Caco-2 (cell line): ENCODE measurements around the gene LTF. TPM values are rescaled to one million over a fixed set of nuclear protein-coding genes. Genes with fewer than 3 reads are reported as not detected.

Experiments
- BruUV-seq: library from RNA; stranded (reverse); fragments of 400-500 nt; replicated peaks from 2 replicates; lab custom pipeline; 2021; lab: Mats Ljungman, UMichigan
- CTCF ChIA-PET: fragments of 300-600 bp; sonication (Branson Sonifier 250); formaldehyde crosslinking; loops from one replicate; lab custom pipeline; 2022; ENCODE audit warnings: antibody characterized with exemption; lab: Charles Lee
- POLR2A ChIA-PET: fragments of 300-600 bp; sonication (Branson Sonifier 250); formaldehyde crosslinking; loops from one replicate; lab custom pipeline; 2022; ENCODE audit warnings: antibody characterized with exemption; lab: Charles Lee
- DNase-seq, 2 experiments: peaks; one replicate each; pipeline versions ENCODE4 v3.0.0 to v3.0.0-alpha.2; 2020 to 2022
- H3K27me3 ChIP-seq: replicated peaks from 2 replicates; pipeline ENCODE4 v1.6.0; 2011; ENCODE audit warnings: low read length; ENCODE audit not compliant: control insufficient read depth, insufficient read depth
- H3K36me3 ChIP-seq: 2 replicates; pipeline ENCODE4 v1.5.1; 2011; ENCODE audit warnings: low read length; ENCODE audit not compliant: control insufficient read depth, insufficient read depth
- H3K4me1 ChIP-seq: fragments of 250-450 bp; sonication (Bioruptor Pico); 2 replicates; pipeline ENCODE4 v1.5.1; 2020; ENCODE audit warnings: mild to moderate bottlenecking
- H3K4me3 ChIP-seq: 2 replicates; pipeline ENCODE4 v1.5.1; 2011; ENCODE audit warnings: low read depth, mild to moderate bottlenecking, control low read depth, low read length
- H3K9me3 ChIP-seq: fragments of 250-450 bp; sonication (Bioruptor Pico); 2 replicates; pipeline ENCODE4 v1.5.1; 2020; ENCODE audit warnings: mild to moderate bottlenecking, moderate library complexity
- H3K27ac Mint-ChIP-seq: one replicate; pipeline ENCODE4 v1.8.0; 2022; ENCODE audit warnings: mixed read lengths; ENCODE audit not compliant: unreplicated experiment
- H3K27me3 Mint-ChIP-seq: one replicate; pipeline ENCODE4 v1.8.0; 2022; ENCODE audit warnings: mixed read lengths; ENCODE audit not compliant: insufficient read depth, unreplicated experiment
- H3K36me3 Mint-ChIP-seq: one replicate; pipeline ENCODE4 v1.8.0; 2022; ENCODE audit warnings: mild to moderate bottlenecking, mixed read lengths; ENCODE audit not compliant: insufficient read depth, unreplicated experiment
- H3K4me1 Mint-ChIP-seq: one replicate; pipeline ENCODE4 v1.8.0; 2022; ENCODE audit warnings: low read depth, mixed read lengths; ENCODE audit not compliant: unreplicated experiment
- H3K4me3 Mint-ChIP-seq: one replicate; pipeline ENCODE4 v1.8.0; 2022; ENCODE audit warnings: mild to moderate bottlenecking, moderate library complexity, mixed read lengths; ENCODE audit not compliant: unreplicated experiment
- H3K9me3 Mint-ChIP-seq: one replicate; pipeline ENCODE4 v1.8.0; 2022; ENCODE audit warnings: mixed read lengths; ENCODE audit not compliant: unreplicated experiment
- CTCF ChIP-seq, 2 experiments: fragments of 200-600 bp in 1 of 2; IDR thresholded peaks; 1 replicate in 1 of 2; 2 replicates in 1 of 2; pipeline versions ENCODE4 v1.5.1 to v1.8.0; 2011 to 2022; ENCODE audit warnings: antibody characterized with exemption in 1 of 2, control low read depth in 1 of 2, inconsistent platforms in 1 of 2, low read depth in 1 of 2, low read length in 1 of 2, mild to moderate bottlenecking in 1 of 2, moderate library complexity in 1 of 2; ENCODE audit not compliant: insufficient read depth in 1 of 2, severe bottlenecking in 1 of 2, unreplicated experiment in 1 of 2
- intact Hi-C: fragments of 100-400 bp; cut with micrococcal nuclease; formaldehyde crosslinking; loops from one replicate; pipeline ENCODE4 v1.10.0; 2022; ENCODE audit not compliant: unreplicated experiment
- total RNA-seq: library from RNA; stranded (reverse); gene quantifications from 2 replicates; pipeline ENCODE4 v1.2.3, GENCODE V29; 2022

Gene LTF
- total RNA-seq, 1 experiment from 2014 or later: not detected

GRCh38 chr3:46504789-46505188 lies 40.1 kb upstream of the LTF start:
- no peak for DNase-seq
- Mint-ChIP-seq H3K27ac (no peak overlapping the region), H3K27me3 (no peaks in the 10 kb centered on the region), H3K4me1 (no peaks in the 10 kb centered on the region), H3K9me3 (no peaks in the 10 kb centered on the region), H3K36me3 (no peaks in the 10 kb centered on the region), H3K4me3 (no peak overlapping the region)
- H3K4me3 ChIP-seq: no peak overlapping the region
- no peaks in the 10 kb centered on the region for H3K9me3 ChIP-seq
- no peak for TF ChIP-seq CTCF (IDR thresholded peaks at IDR 0.05; ENCODE audit: insufficient read depth in 1 of 2, low read depth in 1 of 2, low read length in 1 of 2, severe bottlenecking in 1 of 2, unreplicated experiment in 1 of 2)
- CTCF ChIA-PET: no interaction called here
- POLR2A ChIA-PET: no interaction called here
- no peaks in the 10 kb centered on the region; the same call in 1 of the 2 replicates for H3K27me3 ChIP-seq
- no TSS peak for BruUV-seq
- intact Hi-C loops: loop anchor here (5.0 kb wide), 1 partner anchor 38 kb away; no protein-coding TSS in a partner anchor
- H3K36me3 ChIP-seq: no peaks in the 10 kb centered on the region
- H3K4me1 ChIP-seq: no peaks in the 10 kb centered on the region

- CTCF ChIA-PET: no interaction called here
- H3K27ac Mint-ChIP-seq: no peak overlapping the region
- no peaks in the 10 kb centered on the region for H3K4me1 Mint-ChIP-seq
- POLR2A ChIA-PET: no interaction called here
- no peak overlapping the region for H3K4me3 ChIP-seq
- TF ChIP-seq CTCF (IDR thresholded peaks at IDR 0.05; ENCODE audit: insufficient read depth in 1 of 2, low read depth in 1 of 2, low read length in 1 of 2, severe bottlenecking in 1 of 2, unreplicated experiment in 1 of 2): no peak
- H3K27me3 Mint-ChIP-seq: no peaks in the 10 kb centered on the region
- H3K36me3 Mint-ChIP-seq: no peaks in the 10 kb centered on the region
- no peaks in the 10 kb centered on the region for H3K4me1 ChIP-seq
- no peaks in the 10 kb centered on the region; the same call in 1 of the 2 replicates for H3K27me3 ChIP-seq
- DNase-seq: no peak
- no peaks in the 10 kb centered on the region for H3K36me3 ChIP-seq
- no peak overlapping the region for H3K4me3 Mint-ChIP-seq
- no TSS peak for BruUV-seq
- no peaks in the 10 kb centered on the region for H3K9me3 Mint-ChIP-seq
- intact Hi-C loops: no loop called here
- no peaks in the 10 kb centered on the region for H3K9me3 ChIP-seq
Measured at GRCh38 chr3:46503200-46503874, 38.6 kb upstream of the LTF start.

- Histone ChIP-seq H3K9me3 (no peaks in the 10 kb centered on the region), H3K36me3 (no peaks in the 10 kb centered on the region), H3K4me1 (0 out of 2 replicates have a peak, but pooled peaks cover 4% of the 10 kb centered on the region), H3K27me3 (no peaks in the 10 kb centered on the region; the same call in 1 of the 2 replicates), H3K4me3 (no peak overlapping the region)
- H3K9me3 Mint-ChIP-seq: no peaks in the 10 kb centered on the region
- H3K27me3 Mint-ChIP-seq: no peaks in the 10 kb centered on the region
- no peak for TF ChIP-seq CTCF (IDR thresholded peaks at IDR 0.05; ENCODE audit: insufficient read depth in 1 of 2, low read depth in 1 of 2, low read length in 1 of 2, severe bottlenecking in 1 of 2, unreplicated experiment in 1 of 2)
- H3K4me1 Mint-ChIP-seq: no peaks in the 10 kb centered on the region
- no peak overlapping the region for H3K4me3 Mint-ChIP-seq
- no peak for DNase-seq
- no peak overlapping the region for H3K27ac Mint-ChIP-seq
- POLR2A ChIA-PET: no interaction called here
- H3K36me3 Mint-ChIP-seq: no peaks in the 10 kb centered on the region
- BruUV-seq: no TSS peak
- CTCF ChIA-PET: interaction anchor here (1.9 kb wide), 1 partner anchor 57 kb away, joined by 4 read pairs; no protein-coding TSS in a partner anchor
- intact Hi-C loops: no loop called here
Measured at GRCh38 chr3:46501702-46502101, 37.0 kb upstream of the LTF start.
